NCI-H2227 treated with DMSO at 0.1 percent for 48 hours (cell line): Measurements from ENCODE around the gene PVR.
"Not testable (repeated sequence)": the region's sequence is repeated elsewhere in the genome, so short reads cannot be mapped to it uniquely, and the experiment has no call there.

Source experiments
- DNase-seq: peaks from one replicate; lab custom pipeline; 2025; lab: John Stamatoyannopoulos, UW

Gene PVR

GRCh38 chr19:44645407-44646048, 1.8 kb downstream of the PVR start:
- DNase-seq, result no peak

GRCh38 chr19:44646049-44646416, 2.3 kb downstream of the PVR start:
- DNase-seq, result no peak

GRCh38 chr19:44647144-44647543, 3.4 kb downstream of the PVR start:
- no peak for DNase-seq

GRCh38 chr19:44648631-44649251, 5.0 kb downstream of the PVR start:
- DNase-seq, result no peak

GRCh38 chr19:44649578-44650145, 6.0 kb downstream of the PVR start:
- DNase-seq, result no peak

- no peak for DNase-seq
These were observed 9.6 kb downstream of the PVR start for GRCh38 chr19:44653343-44653742.

GRCh38 chr19:44653977-44654774, 10.5 kb downstream of the PVR start:
- no peak for DNase-seq

GRCh38 chr19:44657211-44657921, 13.7 kb downstream of the PVR start:
- no peak for DNase-seq

GRCh38 chr19:44658069-44658733, 14.5 kb downstream of the PVR start:
- no peak for DNase-seq

- no peak for DNase-seq
These were observed 16.4 kb downstream of the PVR start for GRCh38 chr19:44660081-44660480.

- no peak for DNase-seq
These were observed 17.5 kb downstream of the PVR start for GRCh38 chr19:44661205-44661604.

GRCh38 chr19:44661904-44662303, 18.2 kb downstream of the PVR start:
- DNase-seq, result no peak

GRCh38 chr19:44662691-44663385, 19.1 kb downstream of the PVR start:
- DNase-seq, result no peak

GRCh38 chr19:44663996-44664395, 20.3 kb downstream of the PVR start:
- no peak for DNase-seq

GRCh38 chr19:44664976-44665375, 21.3 kb downstream of the PVR start:
- no peak for DNase-seq

- no peak for DNase-seq
These were observed 23.3 kb downstream of the PVR start for GRCh38 chr19:44666852-44667556.

- DNase-seq, result no peak
These were observed 25.5 kb downstream of the PVR start for GRCh38 chr19:44668985-44669764.

- DNase-seq, result not testable (repeated sequence)
These were observed 26.3 kb downstream of the PVR start for GRCh38 chr19:44670027-44670426.

- no peak for DNase-seq
These were observed 27.7 kb downstream of the PVR start, which contains the start of gene CEACAM19 for GRCh38 chr19:44671400-44671799. Gene CEACAM19 (plus strand): TSS chr19:44671482. CDS start chr19:44671932, 450 bp downstream.
